Stimulated activated CD4-positive, alpha-beta T cell treated with anti-CD3 and anti-CD28 coated beads, Interleukin-1b, Interleukin-23, amount 100 ng/mL, for 4 hours (primary cell): ENCODE measurements around the gene SNRNP25.
"Not testable (repeated sequence)": the region's sequence is repeated elsewhere in the genome, so short reads cannot be mapped to it uniquely, and the experiment has no call there.

Experiments
- DNase-seq, 2 donors: peaks; one replicate each; pipeline ENCODE4 v3.0.0-alpha.2; 2020; ENCODE audit warnings: low read depth in 2 of 2

SNRNP25 gene

DNA sequence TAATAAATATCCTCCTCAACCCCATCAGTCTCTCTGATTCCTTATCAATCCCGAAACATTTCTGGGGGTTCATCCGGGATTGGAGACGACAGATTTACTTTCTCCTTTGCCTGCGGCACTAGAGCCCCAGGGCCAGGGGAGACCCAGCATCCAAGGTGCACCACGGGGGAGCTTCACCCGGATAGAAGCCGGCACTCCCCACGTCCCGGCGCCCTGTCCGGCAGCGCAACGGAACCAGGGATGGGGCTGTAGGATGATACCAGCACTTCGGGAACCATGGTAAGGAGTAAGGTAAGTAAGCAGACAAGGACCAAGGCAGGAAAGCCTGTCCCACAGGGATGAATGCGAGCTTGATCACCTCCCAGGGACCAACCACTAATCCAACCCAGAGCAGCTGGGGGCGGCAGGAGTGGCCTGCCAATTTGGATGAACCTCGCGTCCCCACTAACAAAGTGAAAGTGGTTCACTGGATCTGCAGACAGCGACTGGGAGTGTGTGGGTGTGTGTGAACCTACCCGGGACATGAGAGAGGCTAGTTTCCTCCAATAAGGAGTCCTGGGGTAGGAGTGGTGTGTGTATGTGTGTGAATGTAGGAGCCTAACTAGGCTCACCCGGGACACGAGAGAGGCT is 12.1 kb upstream of the SNRNP25 start:
- no peak for DNase-seq

DNA sequence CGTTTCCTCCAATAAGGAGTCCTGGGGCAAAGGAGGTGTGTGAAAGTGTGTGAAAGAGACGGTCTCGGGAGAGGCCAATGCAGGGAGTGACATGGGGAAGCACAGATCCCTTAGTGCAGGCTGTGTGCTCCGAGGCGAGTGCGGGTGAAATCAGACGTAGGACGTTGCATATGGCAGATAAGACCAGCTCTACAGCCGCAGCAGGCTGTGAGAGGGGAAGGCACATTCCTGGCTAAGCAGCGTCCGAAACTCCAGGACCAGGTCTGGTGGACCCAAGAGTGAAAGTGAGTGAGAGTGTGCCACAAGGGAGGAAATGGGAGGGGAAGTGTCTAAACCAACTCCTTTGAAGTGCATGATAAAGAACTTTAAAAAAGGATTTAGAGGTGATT is 11.6 kb upstream of the SNRNP25 start:
- no peak for DNase-seq

DNA sequence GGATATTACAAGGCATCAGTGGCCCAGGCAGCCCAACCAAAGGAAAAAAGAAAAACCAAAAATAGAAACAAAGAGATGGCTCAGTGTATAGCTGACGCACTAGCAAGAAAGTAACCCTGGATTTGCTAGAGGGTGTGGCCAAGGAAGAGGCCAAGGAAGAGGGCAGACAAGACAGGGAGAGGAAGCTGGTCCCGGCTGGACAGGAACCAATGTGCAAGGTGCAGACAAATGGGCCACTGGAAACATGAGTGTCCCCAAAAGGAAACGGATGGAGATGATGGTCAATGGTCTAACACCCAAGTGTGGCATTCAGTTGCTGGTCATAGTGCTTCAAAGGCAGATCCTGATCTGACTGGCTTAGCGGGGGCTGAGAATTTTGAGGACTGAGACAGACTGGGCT is 10.9 kb upstream of the SNRNP25 start:
- no peak for DNase-seq

DNA sequence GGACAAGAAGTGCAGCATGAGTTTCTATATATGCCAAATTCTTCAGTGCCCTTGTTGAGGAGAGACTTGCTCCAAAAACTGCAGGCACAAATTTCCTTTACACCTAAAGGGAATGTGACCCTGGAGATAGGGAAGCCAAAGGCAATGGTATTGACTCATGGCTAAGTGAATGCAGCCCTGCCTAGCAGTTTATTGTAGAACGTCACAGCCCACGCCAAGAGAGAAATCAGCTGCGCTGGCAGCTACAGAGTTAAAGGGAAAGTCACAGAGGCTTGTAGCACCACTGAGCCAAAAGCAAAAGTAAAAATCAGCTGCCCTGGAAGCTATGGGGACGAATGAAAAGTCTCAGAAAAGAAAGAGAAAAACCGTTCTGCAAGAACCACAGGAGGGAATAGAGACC is 10.3 kb upstream of the SNRNP25 start:
- no peak for DNase-seq

DNA sequence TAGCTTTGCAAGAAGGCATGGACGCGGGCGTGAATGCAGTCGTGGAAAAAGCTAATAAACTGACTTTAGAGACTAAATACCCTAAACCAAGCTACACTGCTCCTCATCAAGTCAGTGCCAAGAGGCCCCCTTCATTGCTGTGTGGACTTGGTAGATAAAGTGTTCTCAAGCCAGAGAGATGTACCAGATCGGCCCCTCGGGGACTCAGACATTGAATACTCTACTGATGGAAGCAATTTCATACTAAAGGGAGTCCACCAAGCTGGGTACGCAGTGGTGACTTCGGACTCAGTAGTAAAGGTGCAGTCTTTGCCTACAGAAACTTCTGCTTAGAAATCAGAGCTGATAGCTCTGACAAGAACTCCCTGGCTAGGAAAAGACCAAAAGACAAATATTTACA is 9.0 kb upstream of the SNRNP25 start:
- DNase-seq, result no peak

DNA sequence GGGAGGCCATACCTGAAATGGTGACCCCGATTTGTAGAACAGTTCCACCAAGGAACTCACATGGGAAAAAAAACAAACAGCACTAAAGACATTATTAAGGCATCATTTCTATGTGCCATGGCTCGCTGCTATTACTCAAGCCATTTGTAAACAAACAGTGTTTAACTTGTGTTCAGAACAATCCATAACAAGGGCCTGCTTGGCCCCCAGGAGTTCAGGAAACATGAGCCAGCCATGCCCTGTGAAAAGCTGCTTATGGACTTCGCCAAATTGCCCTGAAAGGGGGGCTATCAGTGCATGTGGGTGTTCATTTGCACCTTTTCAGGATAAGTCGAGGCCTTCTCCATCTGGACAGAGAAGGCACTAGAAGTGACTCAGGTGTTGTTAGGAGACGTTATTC is 8.2 kb upstream of the SNRNP25 start:
- DNase-seq, result no peak

DNA sequence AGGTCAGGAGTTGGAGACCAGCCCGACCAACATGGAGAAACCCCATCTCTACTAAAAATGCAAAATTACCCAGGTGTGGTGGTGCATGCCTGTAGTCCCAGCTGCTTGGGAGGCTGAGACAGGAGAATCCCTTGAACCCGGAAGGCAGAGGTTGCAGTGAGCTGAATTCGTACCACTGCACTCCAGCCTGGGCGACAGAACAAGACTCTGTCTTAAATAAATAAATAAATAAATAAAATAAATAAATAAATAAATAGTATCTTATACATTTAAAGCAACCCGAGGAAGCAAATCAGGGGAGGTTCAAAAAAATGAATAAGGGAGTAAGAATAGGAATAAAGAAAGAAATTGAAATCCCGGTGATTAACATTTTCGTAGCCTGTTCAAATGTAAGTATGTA is 7.1 kb upstream of the SNRNP25 start:
- DNase-seq, result not testable (repeated sequence)

DNA sequence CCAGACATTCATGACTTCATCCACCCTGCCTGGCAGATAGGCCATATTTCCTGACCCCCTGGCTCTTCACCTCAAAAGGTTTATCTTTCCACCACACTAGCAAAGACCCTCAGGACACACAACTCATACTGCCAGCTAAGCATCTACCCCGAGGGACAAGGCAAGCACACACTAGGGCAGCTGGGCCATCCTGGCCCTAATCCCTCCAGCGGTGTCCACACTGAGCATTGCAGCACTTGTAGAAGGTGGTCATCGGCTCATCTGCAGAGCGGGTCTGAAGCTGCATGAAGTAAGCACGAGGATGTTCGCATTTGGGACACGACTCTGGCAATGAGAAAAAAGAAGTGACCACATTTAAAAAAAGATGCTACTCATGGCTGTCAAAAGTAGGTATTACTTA is 6.4 kb upstream of the SNRNP25 start:
- DNase-seq, result no peak

DNA sequence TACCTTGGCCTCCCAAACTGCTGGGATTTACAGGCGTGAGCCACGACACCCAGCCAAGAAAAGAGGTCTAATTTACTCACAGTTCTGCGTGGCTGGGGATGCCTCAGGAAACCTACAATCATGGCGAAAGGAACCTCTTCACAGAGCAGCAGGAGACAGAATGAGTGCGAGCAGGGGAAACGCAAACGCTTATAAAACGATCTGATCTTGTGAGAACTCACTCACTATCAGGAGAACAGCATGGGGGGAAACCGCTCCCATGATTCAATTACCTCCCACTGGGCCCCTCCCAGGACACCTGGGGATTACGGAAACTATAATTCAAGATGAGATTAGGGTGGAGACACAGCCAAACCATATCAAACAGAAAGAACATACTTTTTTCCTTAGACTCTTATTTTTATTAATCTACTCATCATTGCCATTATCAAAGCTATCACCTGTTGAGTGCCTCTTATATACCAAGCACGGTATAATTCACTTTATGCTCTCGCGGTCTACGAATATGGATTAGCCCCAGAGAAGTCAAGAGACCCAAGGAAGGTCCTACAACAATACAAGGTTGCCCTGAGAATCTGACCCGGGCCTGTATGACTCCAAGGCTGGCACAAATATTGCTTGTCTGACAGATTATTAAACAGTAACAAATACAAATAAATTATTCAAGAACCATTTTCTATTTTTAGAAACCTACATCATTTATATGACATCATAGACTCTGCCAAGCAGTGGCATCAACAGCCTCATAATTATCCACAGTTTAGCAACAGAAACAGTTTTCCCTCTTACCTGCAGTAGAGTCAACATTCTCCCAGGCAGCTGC is 2.6 kb upstream of the SNRNP25 start:
- DNase-seq, result no peak

DNA sequence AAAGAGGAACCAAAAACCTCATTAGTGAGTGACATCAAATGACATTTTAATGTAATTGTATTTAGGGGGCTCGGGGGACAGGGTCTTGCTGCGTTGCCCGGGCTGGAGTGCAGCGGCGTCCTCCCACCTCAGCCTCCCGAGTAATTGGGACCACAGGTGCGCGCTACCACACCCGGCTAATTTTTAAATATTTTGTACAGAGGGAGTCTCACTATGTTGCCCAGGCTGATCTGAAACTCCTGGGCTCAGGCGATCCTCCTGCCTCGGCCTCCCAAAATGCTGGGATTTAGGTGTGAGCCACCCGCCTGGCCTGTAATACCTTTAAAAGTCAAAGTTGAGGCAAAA is 581 bp downstream of the SNRNP25 start:
- DNase-seq, result no peak

DNA sequence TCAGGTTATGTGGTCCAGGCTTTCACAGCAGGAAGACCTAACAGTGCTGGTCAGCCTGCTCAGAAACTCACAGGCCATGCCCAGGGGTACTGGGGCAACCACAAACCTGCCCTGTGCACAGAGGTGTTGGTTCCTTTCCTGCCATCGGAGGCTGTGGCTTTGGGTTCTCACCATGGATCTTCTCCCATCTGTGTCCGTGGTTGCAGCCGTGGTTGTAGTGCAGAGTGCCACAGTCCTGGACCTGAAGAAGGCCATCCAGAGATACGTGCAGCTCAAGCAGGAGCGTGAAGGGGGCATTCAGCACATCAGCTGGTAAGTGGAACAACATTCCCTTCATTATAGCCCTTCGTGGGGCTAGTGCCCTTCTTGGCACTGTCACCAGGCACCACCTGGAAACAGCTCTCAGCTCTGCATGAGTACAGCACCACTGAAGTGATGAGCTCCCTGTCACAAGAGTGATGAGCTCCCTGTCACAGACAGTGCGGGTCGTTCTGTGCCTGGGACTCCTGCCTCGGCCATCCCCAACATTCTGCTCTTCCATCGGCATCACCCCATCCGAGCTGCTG is 2.0 kb downstream of the SNRNP25 start:
- DNase-seq, result no peak

DNA sequence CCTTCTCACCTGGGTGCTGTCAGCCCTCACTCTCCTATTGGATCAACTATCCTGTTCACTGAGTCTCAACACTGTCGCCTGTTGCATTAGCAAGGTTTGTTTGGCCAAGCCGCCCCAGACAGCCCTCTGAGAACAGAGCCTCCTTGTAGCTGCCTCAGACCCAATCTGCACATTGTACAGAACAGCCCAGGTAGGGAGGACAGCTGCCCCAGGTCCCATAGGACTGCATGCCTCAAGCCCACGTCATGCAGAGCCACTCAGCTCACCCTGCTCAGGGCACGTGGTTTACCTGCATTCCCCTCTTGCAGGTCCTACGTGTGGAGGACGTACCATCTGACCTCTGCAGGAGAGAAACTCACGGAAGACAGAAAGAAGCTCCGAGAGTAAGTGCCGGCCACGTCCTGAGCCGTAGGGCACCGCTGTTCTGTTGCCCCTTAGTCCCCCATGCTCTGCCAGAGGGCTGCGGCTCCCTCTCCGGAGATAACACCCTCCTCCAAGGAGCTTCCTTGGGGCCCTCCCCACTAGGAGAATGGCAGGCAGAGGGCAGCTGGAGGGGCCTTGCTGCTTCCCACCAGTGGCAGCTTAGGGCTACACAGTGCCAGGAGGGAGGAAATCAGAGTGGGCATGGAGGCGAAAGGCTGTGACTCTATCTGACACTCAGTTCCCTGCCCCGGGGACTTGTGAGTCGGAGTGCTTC is 2.8 kb downstream of the SNRNP25 start:
- DNase-seq, result no peak

DNA sequence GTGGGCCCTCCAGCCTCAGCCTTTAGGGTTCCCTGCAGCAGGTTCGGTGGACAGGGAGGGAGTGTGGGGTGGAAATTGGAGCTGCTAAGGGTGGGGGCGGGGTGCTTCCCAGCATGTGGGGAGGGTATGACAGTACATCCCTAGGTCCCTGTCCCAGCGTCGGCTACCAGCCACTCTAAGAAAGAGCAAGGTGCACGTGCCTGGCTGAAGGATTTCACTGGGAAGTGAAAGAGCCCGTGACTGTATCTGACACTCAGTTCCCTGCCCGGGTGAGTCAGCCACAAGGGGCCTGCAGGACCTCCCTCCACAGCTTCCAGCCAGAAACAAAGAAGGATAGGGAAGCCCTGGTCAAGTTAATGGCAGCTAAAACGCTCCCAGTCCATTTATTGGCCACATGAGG is 4.1 kb downstream of the SNRNP25 start:
- DNase-seq, result no peak

DNA sequence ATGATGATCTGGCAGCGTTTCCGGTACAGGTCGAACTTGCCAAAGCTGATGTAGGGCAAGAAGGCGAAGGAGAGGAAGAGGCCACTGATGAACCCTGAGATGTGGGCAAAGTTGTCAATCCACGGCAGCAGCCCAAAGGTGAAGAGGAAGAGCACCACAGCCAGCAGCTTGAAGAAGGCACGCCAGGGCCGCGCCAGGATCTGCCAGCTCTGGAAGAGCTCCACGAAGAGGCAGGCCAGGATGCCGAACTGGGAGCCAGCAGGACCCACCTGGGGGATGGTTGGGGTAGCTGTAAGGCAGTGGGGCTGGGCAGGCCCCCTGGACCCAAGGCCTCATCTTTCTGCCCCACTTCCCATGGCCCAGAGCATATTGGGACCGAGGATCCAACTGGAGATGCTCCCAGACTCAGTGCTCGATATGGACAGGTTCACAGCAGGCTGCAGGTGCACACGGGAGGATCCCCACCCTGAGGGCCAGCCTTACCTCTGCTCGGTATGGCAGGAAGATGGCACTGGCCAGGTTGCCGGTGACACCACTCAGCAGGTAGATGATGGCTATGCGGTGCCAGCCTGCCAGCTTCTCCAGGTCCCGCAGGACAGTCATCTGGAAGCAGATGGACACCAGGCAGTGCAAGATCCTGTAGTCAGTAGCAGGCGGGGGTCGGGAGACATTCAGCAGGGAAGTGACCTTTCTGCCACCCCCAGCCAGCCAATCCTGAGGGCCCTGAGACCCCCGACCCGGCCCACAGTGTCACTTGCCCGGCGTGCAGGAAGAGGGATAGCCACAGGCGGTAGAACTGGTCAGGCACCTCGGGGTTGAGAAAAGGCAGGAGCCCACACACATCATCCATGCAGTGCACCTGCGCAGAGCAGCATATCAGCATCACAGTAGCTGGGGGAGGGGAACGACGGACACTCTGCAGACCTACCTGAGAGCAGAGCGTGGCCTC is 5.1 kb downstream of the SNRNP25 start:
- DNase-seq, result no peak

DNA sequence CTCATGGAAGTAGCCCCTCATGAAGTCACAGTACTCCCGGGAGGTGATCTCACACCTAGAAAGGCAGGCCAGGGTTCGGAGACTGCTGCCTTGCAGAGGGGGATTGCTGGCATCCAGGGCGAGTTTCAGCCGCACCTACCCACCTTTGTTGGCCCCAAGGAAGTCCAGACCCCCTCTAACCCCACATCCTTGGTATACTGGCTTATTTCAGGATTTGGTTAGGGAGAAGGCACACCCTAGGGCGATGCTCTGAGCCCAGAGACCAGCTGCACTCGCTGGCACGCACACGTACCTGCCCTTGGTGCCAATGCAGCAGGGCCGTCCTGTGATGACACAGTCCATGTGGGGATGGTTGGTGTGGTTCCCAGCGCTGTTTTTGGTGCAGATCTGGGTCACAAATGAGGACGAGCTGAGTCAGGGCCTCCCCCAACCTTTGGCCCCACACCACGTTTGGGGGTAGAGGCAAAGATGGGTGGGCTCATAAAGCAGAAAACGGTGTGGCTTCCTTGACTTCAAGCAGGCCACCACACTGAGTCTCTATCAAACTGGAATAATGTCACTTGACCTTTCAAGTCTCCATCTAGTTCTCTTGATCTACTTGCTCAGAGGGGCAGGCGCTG is 5.9 kb downstream of the SNRNP25 start:
- DNase-seq, result no peak

DNA sequence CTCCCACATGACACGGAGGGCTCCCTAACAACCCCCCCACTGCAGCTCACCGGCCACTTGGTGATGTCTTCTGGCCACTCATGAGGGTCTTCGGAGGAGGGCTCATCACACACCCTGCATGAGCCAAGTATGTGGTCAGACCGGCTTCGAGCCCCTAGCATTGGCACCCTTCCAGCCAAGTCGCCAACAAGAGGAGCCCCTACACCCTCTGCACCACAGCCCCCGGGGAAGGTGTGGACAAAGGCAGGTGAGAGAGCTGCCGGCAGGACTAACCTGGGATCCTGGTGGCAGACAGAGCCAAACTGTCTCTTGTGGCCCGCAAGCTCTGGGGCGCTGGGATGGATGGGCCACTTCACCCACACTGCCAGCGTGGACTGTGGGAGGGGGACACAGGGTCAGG is 6.5 kb downstream of the SNRNP25 start:
- no peak for DNase-seq

DNA sequence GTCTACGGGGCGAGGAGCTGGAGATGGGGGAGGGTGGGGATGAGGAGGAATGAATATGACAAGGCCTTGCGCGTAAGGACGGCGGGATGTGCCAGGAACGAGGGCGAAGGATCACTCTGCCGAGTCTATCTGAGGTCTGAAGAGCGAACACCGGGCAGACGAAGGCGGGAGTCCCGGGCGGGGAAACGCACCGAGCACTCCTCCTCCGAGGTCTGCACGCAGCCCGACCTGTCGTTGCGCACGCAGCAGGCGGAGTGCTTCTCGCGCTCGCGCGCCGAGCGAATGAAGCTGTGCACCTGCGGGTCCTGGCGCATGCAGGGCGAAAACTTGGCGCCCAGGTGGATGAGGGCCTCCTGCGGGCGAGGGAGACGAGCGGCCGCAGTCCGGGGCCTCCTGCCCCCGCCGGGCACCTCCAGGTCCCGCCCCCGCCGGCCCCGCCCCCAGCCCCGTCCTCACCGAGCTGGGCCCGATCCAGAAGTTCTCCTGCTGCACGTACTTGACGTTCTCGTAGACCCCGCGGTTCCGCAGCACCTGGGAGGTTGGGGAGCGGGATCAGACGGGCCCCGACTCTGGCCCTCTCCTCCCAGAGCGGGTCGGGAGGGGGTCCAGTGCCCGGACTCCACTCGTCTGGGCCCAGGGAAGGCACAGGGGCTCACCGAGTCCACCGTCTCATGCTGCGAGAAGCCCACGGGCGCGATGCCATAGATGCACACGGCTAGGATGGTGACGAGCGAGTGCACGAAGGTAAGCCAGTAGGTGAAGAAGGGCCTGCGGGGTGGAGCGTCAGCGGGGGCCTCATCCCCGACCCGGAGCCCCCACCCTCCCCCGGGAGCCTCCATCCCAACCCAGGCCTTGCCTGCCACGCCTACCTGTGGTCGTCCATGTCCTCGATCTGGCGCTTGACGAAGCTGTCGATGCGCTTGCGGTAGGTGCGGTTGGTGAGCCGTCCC is 7.6 kb downstream of the SNRNP25 start:
- DNase-seq, result no peak

DNA sequence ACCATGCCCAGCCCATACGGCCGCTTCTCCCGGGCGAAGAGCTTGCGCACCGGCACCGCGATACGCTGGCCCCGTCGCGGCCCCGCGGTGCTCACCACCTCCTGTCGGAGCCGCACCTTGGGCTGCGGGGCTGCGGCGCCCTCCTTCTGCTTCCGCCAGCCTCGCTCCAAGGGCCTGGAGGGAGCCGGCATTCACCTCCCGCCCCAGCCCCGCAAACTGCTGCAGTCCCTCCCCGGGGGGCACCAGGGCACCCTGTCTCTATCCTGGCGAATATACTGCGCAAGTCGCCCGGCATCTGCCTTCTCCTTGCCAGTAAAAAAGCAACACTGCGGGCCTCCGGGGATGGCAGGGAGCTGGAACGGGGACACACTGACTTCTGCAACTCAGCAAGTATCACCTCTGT is 8.3 kb downstream of the SNRNP25 start:
- DNase-seq, result no peak

DNA sequence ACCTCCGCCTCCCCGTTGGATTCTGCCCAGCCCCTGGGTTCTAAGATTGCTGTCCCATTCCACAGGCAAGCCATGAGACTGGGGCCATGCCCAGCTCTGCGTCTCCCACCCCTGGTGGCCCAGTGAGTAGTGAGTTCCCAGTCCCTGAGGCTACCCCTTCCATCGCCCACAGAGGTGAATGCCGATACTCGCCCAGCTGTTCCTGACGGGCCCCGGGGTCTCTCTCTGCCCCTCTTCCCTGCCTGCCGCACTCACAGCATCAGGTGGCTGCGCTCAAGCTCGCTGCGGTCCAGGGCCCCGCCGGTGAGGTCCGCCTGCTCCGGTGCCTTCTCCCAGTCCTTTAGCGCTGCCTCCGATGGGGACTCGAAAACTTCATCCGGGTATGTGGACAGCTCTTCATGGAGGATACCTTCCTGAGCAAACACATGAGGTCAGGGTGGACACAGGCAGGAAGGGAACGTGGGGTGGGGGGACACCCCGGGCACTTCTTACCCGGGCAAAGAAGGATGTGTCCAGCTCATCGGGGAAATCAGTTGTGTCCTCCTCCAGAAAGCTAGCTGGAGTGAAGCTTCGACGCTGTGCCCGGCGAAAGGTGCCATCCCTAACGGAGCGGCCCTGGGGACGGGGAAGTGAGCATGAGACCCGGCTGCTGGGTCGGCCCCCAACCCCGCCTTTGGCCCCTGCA is 8.8 kb downstream of the SNRNP25 start:
- DNase-seq, result no peak
